Rectal smooth muscle tissue (tissue), 1 donor: ENCODE data around the gene NSMF.
A peak's percentile ranks its signal among the peaks of the same experiment; 100 is the strongest.

Experiments used
- H3K27ac ChIP-seq: one replicate; pipeline ENCODE4 v1.7.0; 2013; ENCODE audit warnings: low read depth, low read length, inconsistent platforms
- H3K27me3 ChIP-seq: one replicate; pipeline ENCODE4 v1.7.0; 2013; ENCODE audit warnings: low read length; ENCODE audit not compliant: control insufficient read depth, insufficient read depth
- H3K36me3 ChIP-seq: one replicate; pipeline ENCODE4 v1.7.0; 2013; ENCODE audit warnings: low read length; ENCODE audit not compliant: control insufficient read depth, insufficient read depth
- H3K4me1 ChIP-seq: one replicate; pipeline ENCODE4 v1.7.0; 2013; ENCODE audit warnings: low read length; ENCODE audit not compliant: control insufficient read depth, insufficient read depth
- H3K4me3 ChIP-seq: one replicate; pipeline ENCODE4 v1.7.0; 2013; ENCODE audit warnings: low read length
- H3K9ac ChIP-seq: one replicate; pipeline ENCODE4 v1.7.0; 2013; ENCODE audit warnings: low read length

The NSMF gene

DNA sequence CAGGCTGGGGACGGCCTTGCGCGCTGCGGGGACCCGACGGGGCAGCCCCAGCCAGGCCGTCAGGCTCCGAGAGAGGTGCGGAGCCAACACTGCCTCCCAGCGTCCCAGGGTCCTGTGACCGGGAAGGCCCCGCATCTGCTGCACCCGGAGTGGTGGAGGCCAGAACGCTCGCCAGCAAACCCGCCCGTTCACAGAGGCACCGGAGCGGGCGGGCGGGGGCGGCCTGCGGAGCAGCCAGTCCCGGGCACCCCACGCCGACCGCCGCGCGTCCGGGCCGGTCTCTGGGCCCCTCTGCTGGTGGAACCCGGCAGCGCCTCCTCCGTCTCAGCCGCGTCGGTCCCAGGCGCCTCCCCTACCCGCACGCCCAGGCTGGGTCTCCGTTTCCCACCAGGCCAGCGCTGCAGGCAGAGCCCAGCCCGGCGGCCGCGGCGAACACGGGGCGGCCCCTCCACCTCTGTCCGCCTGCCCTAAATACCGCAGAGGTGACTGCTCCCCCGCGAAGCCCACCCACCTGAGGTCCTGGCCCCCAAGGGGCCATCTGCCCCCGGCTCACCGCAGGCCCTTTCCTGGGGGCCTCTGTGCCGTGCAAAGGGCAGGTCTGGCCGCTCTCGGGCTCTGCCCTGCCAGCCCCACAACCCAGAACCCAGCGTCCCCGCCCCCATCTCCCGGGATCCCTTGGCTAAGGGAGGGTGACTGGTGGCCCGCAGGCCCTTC is 52.1 kb downstream of the NSMF start:
- H3K9ac ChIP-seq = no peak overlapping the region
- no peaks in the 10 kb centered on the region for H3K36me3 ChIP-seq
- no peaks in the 10 kb centered on the region for H3K27me3 ChIP-seq
- no peaks in the 10 kb centered on the region for H3K4me1 ChIP-seq
- H3K27ac ChIP-seq = no peak overlapping the region
- peak overlapping the region; percentile 54 for H3K4me3 ChIP-seq

DNA sequence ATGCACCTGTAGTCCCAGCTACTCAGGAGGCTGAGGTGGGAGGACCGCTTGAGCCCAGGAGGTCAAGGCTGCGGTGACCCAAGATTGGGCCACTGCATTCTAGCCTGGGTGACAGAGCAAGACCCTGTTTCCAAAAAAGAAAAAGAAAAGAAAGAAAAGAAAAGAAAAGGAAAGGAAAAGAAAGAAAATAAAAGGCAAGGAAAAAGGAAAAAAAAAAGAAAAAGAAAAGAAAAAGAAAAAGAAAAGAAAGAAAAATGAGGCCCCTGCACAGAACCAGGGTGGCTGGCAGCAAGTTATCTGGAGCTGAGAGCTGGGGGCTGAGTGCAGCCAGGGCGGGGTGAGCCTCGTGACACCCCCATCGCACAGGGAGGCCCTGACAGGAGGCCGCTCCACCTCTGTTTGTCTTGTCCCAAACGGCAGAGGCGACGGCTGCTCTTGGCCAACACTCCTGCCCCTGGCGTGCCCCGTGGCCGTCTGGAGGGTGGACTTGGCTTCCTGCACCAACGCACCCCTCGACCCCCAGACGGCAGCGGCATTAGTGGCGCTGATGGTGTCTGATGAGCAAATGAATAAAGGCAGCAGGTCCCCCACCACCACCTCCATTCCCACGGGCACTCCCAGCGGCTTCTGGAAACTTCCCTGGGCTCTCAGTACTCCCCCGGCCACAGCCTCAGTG is 52.9 kb downstream of the NSMF start:
- no peaks in the 10 kb centered on the region for H3K36me3 ChIP-seq
- H3K4me3 ChIP-seq = no peak overlapping the region
- no peak overlapping the region for H3K27ac ChIP-seq
- no peak overlapping the region for H3K9ac ChIP-seq
- H3K4me1 ChIP-seq = no peaks in the 10 kb centered on the region
- H3K27me3 ChIP-seq = no peaks in the 10 kb centered on the region

DNA sequence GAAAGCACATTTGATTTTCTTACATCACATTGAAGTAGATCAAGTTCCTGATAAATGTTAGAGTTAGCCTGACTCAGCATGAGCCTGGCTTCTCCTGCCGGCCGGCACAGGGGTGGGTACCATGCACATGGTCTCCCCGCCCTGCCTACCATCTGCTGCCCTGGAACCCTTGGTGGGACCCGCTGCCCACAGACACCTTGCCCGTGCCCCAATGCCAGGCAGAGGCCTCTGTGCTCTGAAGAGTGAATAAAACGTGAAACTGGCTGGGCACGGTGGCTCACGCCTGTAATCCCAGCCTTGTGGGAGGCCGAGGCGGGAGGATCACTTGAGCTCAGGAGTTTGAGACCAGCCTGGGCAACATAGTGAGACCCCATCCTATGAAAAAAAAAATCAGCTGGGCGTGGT is 53.5 kb downstream of the NSMF start:
- no peak overlapping the region for H3K27ac ChIP-seq
- H3K4me3 ChIP-seq = no peak overlapping the region
- H3K27me3 ChIP-seq = no peaks in the 10 kb centered on the region
- H3K9ac ChIP-seq = no peak overlapping the region
- H3K36me3 ChIP-seq = no peaks in the 10 kb centered on the region
- no peaks in the 10 kb centered on the region for H3K4me1 ChIP-seq

DNA sequence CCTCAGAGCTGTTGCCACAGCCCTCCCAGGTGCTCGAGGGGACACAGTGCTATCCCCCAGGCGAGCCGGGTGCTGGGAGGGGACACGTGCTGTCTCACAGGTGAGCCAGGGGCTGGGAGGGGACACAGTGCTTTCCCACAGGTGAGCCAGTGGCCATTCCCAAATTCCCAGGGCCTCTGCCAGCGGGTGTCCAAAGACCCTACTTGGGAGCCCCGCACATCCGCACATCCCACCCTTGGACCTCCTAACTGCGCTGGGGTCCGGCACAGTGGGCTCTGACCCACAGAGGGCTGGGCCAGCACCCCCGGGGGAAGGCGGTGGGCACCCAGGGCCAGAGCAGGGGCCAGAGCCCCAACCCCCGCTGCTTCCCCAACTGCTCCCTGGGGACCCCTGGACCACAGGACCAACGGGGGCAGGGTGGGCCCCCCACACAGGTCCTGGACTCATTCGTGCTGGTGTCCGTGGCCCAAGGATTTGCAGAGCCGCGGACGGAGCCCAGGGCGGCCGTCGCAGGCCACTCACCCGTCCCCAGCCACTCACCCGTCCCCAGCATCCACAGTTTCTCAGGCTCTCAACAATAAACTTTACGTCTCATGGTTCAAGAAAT is 54.1 kb downstream of the NSMF start:
- no peaks in the 10 kb centered on the region for H3K27me3 ChIP-seq
- no peaks in the 10 kb centered on the region for H3K36me3 ChIP-seq
- H3K9ac ChIP-seq = no peak overlapping the region
- no peak overlapping the region for H3K4me3 ChIP-seq
- no peaks in the 10 kb centered on the region for H3K4me1 ChIP-seq
- H3K27ac ChIP-seq = no peak overlapping the region

DNA sequence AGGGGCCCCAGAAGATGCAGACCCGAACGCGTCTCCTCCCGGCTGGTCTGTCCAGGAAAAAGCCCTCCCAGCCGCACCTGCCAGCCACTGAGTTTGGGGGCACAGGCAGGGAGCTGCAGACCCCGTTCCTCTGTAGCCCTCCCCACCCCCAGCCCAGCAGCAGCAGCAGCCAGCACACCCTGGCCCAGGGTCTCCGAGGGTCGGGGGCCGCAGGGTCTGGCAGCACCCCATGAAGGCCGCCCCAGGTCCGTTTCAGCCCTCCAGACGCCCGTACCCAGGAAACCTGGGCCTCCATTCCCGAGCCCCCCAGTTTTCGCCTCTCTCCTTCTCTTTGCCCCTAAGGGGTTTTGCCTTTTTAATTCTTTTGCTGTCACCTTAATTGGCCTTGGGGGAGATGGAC is 55.9 kb downstream of the NSMF start:
- Histone ChIP-seq H3K4me1 (no peaks in the 10 kb centered on the region), H3K9ac (no peak overlapping the region), H3K4me3 (no peak overlapping the region), H3K27me3 (no peaks in the 10 kb centered on the region), H3K36me3 (no peaks in the 10 kb centered on the region), H3K27ac (no peak overlapping the region)

- no peaks in the 10 kb centered on the region for H3K4me1 ChIP-seq
- H3K36me3 ChIP-seq = no peaks in the 10 kb centered on the region
- no peak overlapping the region for H3K27ac ChIP-seq
- no peak overlapping the region for H3K4me3 ChIP-seq
- H3K27me3 ChIP-seq = no peaks in the 10 kb centered on the region
- no peak overlapping the region for H3K9ac ChIP-seq
Measured at GRCh38 chr9:137402746-137403145, 56.4 kb downstream of the NSMF start.

DNA sequence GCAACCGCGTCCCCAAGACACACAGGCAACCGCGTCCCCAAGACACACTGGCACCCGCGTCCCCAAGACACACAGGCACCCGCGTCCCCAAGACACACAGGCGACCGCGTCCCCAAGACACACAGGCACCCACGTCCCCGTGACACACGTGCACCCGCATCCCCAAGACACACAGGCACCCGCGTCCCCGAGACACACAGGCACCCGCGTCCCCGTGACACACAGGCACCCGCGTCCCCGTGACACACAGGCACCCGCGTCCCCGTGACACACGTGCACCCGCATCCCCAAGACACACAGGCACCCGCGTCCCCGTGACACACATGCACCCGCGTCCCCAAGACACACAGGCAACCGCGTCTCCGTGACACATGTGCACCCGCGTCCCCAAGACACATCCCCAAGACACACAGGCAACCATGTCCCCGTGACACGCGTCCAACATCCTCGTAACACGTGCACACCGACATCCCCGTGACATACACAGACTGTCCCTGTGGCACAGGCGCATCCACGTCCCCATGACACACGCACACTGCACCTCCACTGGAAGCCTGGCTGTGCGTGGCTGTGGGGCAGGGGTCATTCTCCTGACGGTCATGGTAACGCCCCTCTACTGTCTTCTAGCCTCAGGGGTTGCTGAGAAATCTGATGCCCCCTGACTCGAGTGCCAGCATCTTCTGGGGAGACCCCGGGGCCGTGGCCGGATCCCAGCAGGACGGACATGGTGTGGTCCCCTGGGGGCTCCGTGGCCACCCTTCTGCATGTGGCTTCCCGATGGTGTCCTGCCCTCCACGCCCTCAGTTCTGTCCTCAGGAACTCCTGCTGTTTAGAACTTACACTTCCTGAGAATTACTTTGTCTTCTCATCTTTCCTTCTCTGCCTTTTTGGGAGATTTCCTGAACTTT is 60.3 kb downstream of the NSMF start:
- H3K4me1 ChIP-seq = no peaks in the 10 kb centered on the region
- H3K27ac ChIP-seq = no peak overlapping the region
- H3K9ac ChIP-seq = no peak overlapping the region
- H3K27me3 ChIP-seq = no peaks in the 10 kb centered on the region
- no peak overlapping the region for H3K4me3 ChIP-seq
- no peaks in the 10 kb centered on the region for H3K36me3 ChIP-seq

GRCh38 chr9:137397675-137398423 is 61.3 kb downstream of the NSMF start:
- Histone ChIP-seq H3K4me3 (no peak overlapping the region), H3K27ac (no peak overlapping the region), H3K9ac (no peak overlapping the region), H3K4me1 (no peaks in the 10 kb centered on the region), H3K27me3 (no peaks in the 10 kb centered on the region), H3K36me3 (no peaks in the 10 kb centered on the region)
